HL-60 (cell line): ENCODE measurements around the gene ZSCAN25.

Experiments
- GABPA ChIP-seq: IDR thresholded peaks from 2 replicates; pipeline ENCODE4 v1.6.1; 2012; ENCODE audit warnings: low read depth
- POLR2AphosphoS5 ChIP-seq: IDR thresholded peaks from 2 replicates; pipeline ENCODE4 v1.6.1; 2012; ENCODE audit warnings: low read depth
- SPI1 ChIP-seq: IDR thresholded peaks from 2 replicates; pipeline ENCODE4 v1.6.1; 2012; ENCODE audit warnings: low read depth, mild to moderate bottlenecking, borderline replicate concordance
- TF ChIP-seq, protein P1 (sequence below): IDR thresholded peaks from one replicate; pipeline ENCODE4 v1.5.1; 2011; ENCODE audit warnings: low read length, control low read depth, inconsistent platforms; ENCODE audit not compliant: insufficient read depth
- TF ChIP-seq, protein P2 (sequence below): IDR thresholded peaks from 2 replicates; pipeline ENCODE4 v1.6.1; 2012; ENCODE audit warnings: low read depth; ENCODE audit not compliant: insufficient replicate concordance

DNA sequence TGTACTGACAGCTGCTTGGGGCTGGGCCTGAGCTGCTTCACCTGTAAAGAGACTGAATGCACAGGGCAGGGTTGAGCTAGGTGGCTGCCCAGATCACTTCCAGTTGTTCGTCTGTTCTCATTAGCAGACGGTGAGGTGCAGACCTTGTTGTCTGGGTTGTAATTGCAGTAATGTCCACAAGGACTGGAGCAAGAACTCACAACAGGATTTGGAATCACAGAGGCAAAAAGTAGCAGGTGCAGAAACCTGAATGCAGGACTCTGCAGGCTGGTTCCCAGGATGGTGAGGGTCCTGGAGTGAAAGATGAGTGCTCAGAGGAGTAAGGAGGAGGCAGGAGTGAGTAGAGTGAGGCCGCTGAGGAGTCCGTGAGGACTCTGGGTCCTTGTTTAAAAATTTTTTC lies 9.2 kb downstream of the ZSCAN25 start:
- TF ChIP-seq, protein P1, sequence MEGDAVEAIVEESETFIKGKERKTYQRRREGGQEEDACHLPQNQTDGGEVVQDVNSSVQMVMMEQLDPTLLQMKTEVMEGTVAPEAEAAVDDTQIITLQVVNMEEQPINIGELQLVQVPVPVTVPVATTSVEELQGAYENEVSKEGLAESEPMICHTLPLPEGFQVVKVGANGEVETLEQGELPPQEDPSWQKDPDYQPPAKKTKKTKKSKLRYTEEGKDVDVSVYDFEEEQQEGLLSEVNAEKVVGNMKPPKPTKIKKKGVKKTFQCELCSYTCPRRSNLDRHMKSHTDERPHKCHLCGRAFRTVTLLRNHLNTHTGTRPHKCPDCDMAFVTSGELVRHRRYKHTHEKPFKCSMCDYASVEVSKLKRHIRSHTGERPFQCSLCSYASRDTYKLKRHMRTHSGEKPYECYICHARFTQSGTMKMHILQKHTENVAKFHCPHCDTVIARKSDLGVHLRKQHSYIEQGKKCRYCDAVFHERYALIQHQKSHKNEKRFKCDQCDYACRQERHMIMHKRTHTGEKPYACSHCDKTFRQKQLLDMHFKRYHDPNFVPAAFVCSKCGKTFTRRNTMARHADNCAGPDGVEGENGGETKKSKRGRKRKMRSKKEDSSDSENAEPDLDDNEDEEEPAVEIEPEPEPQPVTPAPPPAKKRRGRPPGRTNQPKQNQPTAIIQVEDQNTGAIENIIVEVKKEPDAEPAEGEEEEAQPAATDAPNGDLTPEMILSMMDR: no peak
- no peak for TF ChIP-seq POLR2AphosphoS5
- TF ChIP-seq, protein P2, sequence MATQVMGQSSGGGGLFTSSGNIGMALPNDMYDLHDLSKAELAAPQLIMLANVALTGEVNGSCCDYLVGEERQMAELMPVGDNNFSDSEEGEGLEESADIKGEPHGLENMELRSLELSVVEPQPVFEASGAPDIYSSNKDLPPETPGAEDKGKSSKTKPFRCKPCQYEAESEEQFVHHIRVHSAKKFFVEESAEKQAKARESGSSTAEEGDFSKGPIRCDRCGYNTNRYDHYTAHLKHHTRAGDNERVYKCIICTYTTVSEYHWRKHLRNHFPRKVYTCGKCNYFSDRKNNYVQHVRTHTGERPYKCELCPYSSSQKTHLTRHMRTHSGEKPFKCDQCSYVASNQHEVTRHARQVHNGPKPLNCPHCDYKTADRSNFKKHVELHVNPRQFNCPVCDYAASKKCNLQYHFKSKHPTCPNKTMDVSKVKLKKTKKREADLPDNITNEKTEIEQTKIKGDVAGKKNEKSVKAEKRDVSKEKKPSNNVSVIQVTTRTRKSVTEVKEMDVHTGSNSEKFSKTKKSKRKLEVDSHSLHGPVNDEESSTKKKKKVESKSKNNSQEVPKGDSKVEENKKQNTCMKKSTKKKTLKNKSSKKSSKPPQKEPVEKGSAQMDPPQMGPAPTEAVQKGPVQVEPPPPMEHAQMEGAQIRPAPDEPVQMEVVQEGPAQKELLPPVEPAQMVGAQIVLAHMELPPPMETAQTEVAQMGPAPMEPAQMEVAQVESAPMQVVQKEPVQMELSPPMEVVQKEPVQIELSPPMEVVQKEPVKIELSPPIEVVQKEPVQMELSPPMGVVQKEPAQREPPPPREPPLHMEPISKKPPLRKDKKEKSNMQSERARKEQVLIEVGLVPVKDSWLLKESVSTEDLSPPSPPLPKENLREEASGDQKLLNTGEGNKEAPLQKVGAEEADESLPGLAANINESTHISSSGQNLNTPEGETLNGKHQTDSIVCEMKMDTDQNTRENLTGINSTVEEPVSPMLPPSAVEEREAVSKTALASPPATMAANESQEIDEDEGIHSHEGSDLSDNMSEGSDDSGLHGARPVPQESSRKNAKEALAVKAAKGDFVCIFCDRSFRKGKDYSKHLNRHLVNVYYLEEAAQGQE: no peak
- no peak for TF ChIP-seq SPI1
- no peak for TF ChIP-seq GABPA
